Activated B cell treated with CpG ODN at 0.5 μM for 24 hours (primary cell): ENCODE measurements around the gene PTPN2. TPM values are rescaled to one million over a fixed set of nuclear protein-coding genes. Genes with fewer than 3 reads are reported as not detected.

ENCODE experiments used
- ATAC-seq: fragments of 200-7000 bp; cut with Tn5 transposase; one replicate; pipeline ENCODE4 v1.10.0; 2021; ENCODE audit warnings: low read depth, mild to moderate bottlenecking, moderate library complexity
- CTCF ChIA-PET: fragments of 350-600 bp; sonication (Branson Sonifier 250); formaldehyde crosslinking; loops from one replicate; lab custom pipeline; 2021; ENCODE audit warnings: antibody characterized with exemption; lab: Charles Lee
- POLR2A ChIA-PET: fragments of 350-600 bp; sonication (Branson Sonifier 250); formaldehyde crosslinking; loops from one replicate; lab custom pipeline; 2021; ENCODE audit warnings: antibody characterized with exemption; lab: Charles Lee
- DNase-seq: peaks from one replicate; pipeline ENCODE4 v3.0.0; 2022
- H3K27ac Mint-ChIP-seq: one replicate; pipeline ENCODE4 v1.8.0; 2020; ENCODE audit warnings: mixed read lengths
- H3K27me3 Mint-ChIP-seq: one replicate; pipeline ENCODE4 v1.8.0; 2021; ENCODE audit warnings: mixed read lengths
- H3K36me3 Mint-ChIP-seq: one replicate; pipeline ENCODE4 v1.8.0; 2021; ENCODE audit warnings: low read depth, mixed read lengths
- H3K4me1 Mint-ChIP-seq: one replicate; pipeline ENCODE4 v1.8.0; 2021; ENCODE audit warnings: mixed read lengths
- H3K4me3 Mint-ChIP-seq: one replicate; pipeline ENCODE4 v1.8.0; 2020; ENCODE audit warnings: mild to moderate bottlenecking, mixed read lengths
- H3K9me3 Mint-ChIP-seq: one replicate; pipeline ENCODE4 v1.8.0; 2020; ENCODE audit warnings: mixed read lengths
- intact Hi-C: fragments of 100-400 bp; cut with micrococcal nuclease; formaldehyde crosslinking; loops from one replicate; pipeline ENCODE4 v1.15.1; 2024
- total RNA-seq: library from RNA; stranded (reverse); gene quantifications from 2 replicates; pipeline ENCODE4 v1.2.3, GENCODE V29; 2022
- TF ChIP-seq, protein P1 (sequence below): fragments of 200-600 bp; IDR thresholded peaks from one replicate; pipeline ENCODE4 v1.8.0; 2022; ENCODE audit warnings: antibody characterized with exemption, mild to moderate bottlenecking

Gene PTPN2
- total RNA-seq, 1 donor from 2014 or later: 76.5 TPM

DNA sequence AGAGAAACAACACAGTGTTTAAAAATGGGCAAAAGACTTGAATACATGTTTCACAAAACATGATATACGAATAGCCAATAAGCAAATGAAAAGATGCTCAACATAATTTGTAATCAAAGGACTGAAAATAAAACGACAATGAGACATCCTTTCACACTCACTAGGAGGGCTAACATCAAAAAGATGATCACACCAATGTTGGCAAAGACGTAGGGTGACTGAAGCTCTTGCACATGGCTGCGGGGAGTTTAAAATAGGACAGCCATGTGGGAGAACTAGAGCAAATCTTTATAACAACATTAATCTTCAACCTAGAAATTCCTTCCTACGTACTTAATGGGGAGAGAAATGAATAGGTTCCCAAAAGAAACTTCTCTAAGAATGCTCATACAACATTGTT lies 44.6 kb upstream of the PTPN2 start:
- TF ChIP-seq, protein P1, sequence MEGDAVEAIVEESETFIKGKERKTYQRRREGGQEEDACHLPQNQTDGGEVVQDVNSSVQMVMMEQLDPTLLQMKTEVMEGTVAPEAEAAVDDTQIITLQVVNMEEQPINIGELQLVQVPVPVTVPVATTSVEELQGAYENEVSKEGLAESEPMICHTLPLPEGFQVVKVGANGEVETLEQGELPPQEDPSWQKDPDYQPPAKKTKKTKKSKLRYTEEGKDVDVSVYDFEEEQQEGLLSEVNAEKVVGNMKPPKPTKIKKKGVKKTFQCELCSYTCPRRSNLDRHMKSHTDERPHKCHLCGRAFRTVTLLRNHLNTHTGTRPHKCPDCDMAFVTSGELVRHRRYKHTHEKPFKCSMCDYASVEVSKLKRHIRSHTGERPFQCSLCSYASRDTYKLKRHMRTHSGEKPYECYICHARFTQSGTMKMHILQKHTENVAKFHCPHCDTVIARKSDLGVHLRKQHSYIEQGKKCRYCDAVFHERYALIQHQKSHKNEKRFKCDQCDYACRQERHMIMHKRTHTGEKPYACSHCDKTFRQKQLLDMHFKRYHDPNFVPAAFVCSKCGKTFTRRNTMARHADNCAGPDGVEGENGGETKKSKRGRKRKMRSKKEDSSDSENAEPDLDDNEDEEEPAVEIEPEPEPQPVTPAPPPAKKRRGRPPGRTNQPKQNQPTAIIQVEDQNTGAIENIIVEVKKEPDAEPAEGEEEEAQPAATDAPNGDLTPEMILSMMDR: no peak

DNA sequence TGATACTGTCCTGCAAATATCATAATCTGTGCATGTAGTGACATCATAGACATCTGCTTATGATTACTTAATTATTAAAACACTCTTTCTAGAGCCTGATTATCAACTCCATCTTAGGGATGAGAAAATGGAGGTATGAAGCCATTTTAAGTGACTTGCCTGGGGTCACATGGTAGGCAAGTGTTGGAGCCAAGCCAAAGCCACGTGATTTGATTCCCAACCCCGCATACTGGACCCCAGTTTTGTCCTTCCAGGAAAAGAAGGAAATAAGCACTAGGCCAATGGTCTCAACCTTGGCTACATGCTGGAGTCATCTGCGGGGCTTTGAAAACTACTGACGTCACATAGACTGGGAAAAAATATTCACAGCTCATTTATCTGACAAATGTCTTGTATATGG lies 44.2 kb upstream of the PTPN2 start:
- H3K4me1 Mint-ChIP-seq: no peaks in the 10 kb centered on the region
- POLR2A ChIA-PET: no interaction called here
- H3K27me3 Mint-ChIP-seq: no peaks in the 10 kb centered on the region
- no peak overlapping the region for H3K4me3 Mint-ChIP-seq
- no peaks in the 10 kb centered on the region for H3K36me3 Mint-ChIP-seq
- no peak overlapping the region for H3K27ac Mint-ChIP-seq
- CTCF ChIA-PET: no interaction called here
- TF ChIP-seq, protein P1: no peak
- DNase-seq (no peak), ATAC-seq (no peak)
- no peaks in the 10 kb centered on the region for H3K9me3 Mint-ChIP-seq
- intact Hi-C loops: no loop called here

More for the DNA sequence above, 44.6 kb upstream of the PTPN2 start:
- Mint-ChIP-seq H3K27me3 (no peaks in the 10 kb centered on the region), H3K4me3 (no peak overlapping the region), H3K9me3 (no peaks in the 10 kb centered on the region), H3K27ac (no peak overlapping the region), H3K4me1 (no peaks in the 10 kb centered on the region), H3K36me3 (no peaks in the 10 kb centered on the region)
- CTCF ChIA-PET: no interaction called here
- intact Hi-C loops: no loop called here
- DNase-seq (no peak), ATAC-seq (no peak)
- POLR2A ChIA-PET: no interaction called here

DNA sequence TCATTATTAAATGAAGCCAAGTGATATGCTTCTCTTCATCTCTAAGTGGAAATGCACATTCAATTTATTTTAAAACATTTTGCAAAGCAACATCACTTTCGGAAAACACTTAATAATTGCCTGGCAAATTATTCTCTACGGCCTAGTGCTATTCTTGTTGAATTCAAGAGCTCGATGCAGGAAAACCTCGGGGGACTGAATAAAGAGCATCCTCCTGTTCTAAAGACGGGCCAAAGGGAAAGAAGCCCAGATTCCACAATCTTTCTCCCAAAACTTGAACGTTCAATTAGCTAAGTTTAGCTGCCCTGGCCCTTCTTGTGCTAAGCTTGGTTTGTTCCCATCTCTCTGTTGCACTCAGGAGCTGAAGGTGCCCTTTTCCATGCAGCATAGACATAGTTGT lies 40.6 kb upstream of the PTPN2 start:
- Mint-ChIP-seq H3K4me1 (no peaks in the 10 kb centered on the region), H3K27ac (no peak overlapping the region), H3K4me3 (no peak overlapping the region), H3K9me3 (no peaks in the 10 kb centered on the region), H3K36me3 (no peaks in the 10 kb centered on the region), H3K27me3 (peaks cover 2% of the 10 kb centered on the region)
- intact Hi-C loops: no loop called here
- ATAC-seq: no peak
- TF ChIP-seq, protein P1: no peak
- POLR2A ChIA-PET: no interaction called here
- CTCF ChIA-PET: no interaction called here
- no peak for DNase-seq

DNA sequence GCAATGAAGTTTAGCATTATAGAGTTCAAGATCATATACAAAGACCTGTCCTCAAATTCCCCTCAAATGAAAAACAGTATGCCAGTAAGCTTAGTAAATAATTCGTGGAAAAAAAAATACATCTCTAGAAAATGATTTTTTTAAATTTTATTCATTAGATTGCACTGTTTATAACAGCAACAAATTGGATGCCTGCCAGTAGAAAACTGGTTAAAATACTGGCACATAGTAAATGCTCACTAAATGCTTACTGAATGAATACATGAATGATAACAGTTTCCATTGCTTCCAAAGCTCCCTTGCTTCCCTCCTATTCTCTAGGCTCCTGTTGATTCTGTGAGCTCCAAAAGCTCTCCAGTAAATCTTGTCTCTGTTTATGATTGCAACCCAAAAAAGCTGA lies 38.2 kb upstream of the PTPN2 start:
- H3K4me3 Mint-ChIP-seq: no peak overlapping the region
- intact Hi-C loops: no loop called here
- H3K9me3 Mint-ChIP-seq: no peaks in the 10 kb centered on the region
- ATAC-seq (no peak), DNase-seq (no peak)
- ChIA-PET POLR2A (interaction anchor here (0.6 kb wide), 2 partner anchors 32 to 556 kb away, joined by 3 to 4 read pairs; no protein-coding TSS in a partner anchor), CTCF (interaction anchor here (0.9 kb wide), 1 partner anchor 12 kb away, joined by 3 read pairs; no protein-coding TSS in a partner anchor)
- peaks cover 2% of the 10 kb centered on the region for H3K27me3 Mint-ChIP-seq
- no peak overlapping the region for H3K27ac Mint-ChIP-seq
- no peaks in the 10 kb centered on the region for H3K36me3 Mint-ChIP-seq
- TF ChIP-seq, protein P1: no peak
- H3K4me1 Mint-ChIP-seq: no peaks in the 10 kb centered on the region

DNA sequence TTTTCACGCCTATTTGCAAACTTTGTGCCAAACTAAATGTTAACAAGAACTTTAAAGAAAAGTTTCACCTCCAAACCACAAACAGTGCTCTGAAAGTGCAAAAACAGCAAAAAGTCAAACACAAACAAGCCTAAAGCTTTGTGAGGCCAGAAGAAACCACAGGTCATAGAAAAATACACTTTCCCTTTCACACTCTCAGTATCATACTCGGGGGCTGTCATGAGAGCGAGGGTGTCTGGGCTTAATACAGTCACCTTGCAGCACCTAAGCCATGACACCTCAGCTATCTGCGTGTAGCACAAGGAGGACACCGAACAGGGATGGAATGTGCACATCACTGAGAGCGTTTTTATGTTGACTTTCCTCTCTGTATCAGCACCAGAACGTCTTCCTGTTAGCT lies 37.1 kb upstream of the PTPN2 start:
- H3K4me3 Mint-ChIP-seq: no peak overlapping the region
- POLR2A ChIA-PET: no interaction called here

More for the DNA sequence above, 37.1 kb upstream of the PTPN2 start:
- no peak overlapping the region for H3K27ac Mint-ChIP-seq
- intact Hi-C loops: no loop called here
- DNase-seq (no peak), ATAC-seq (no peak)
- no peaks in the 10 kb centered on the region for H3K9me3 Mint-ChIP-seq
- CTCF ChIA-PET: interaction anchor here (1.0 kb wide), 1 partner anchor 13 kb away, joined by 4 read pairs; no protein-coding TSS in a partner anchor
- TF ChIP-seq, protein P1: no peak
- H3K36me3 Mint-ChIP-seq: no peaks in the 10 kb centered on the region
- H3K4me1 Mint-ChIP-seq: no peaks in the 10 kb centered on the region
- peaks cover 2% of the 10 kb centered on the region for H3K27me3 Mint-ChIP-seq
